ENCODE data around the gene ITGB1BP2. TPM values are rescaled to one million over a fixed set of nuclear protein-coding genes. Genes with fewer than 3 reads are reported as not detected.
"Not testable (repeated sequence)": the region's sequence is repeated elsewhere in the genome, so short reads cannot be mapped to it uniquely, and the experiment has no call there.

The ITGB1BP2 gene
- polyA plus RNA-seq, 1 donor from 2014 or later = not detected

- H3K36me3 Mint-ChIP-seq = no peaks in the 10 kb centered on the region
- H3K4me3 Mint-ChIP-seq = no peak overlapping the region
- H3K4me1 Mint-ChIP-seq = peaks cover 5 to 16% (median 6%) of the 10 kb centered on the region in 3 donors
- peak overlapping the region in 1 of 3 donors; percentile 50 for H3K27ac Mint-ChIP-seq
- no peaks in the 10 kb centered on the region for H3K9me3 Mint-ChIP-seq
- no peaks in the 10 kb centered on the region for H3K27me3 Mint-ChIP-seq
These were observed 10.2 kb upstream of the ITGB1BP2 start for GRCh38 chrX:71291381-71291780.

DNA sequence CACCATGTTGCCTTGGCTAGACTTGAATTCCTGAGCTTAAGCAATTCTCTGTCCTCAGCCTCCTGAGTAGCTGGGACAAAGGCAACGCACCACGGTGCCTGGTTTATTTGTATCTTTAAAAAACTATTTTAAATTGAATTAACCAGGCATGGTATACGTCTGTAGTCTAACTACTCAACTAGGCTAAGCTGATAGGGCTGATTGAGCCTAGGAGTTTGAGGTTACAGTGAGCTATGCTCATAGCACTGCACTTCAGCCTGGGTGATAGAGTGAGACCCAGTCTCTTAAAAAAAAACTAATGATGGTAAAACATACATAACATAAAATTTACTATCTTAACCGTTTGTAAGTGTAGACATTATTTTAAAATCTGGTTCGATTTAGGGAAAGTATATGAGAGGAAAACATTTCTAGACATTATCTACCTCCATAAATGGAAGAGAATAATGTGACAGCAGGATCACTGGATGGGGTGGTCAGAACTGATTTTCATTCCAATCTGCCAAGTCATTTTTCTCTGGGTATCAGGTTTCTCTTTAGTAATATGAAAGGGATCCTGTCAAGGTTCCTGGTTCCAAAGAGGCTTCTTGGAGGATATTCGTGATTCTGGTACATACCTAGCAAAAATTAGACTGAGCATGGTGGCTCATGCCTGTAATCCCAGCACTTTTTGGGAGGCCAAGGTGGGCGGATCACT is 8.7 kb upstream of the ITGB1BP2 start:
- H3K27me3 Mint-ChIP-seq = no peaks in the 10 kb centered on the region
- H3K36me3 Mint-ChIP-seq = no peaks in the 10 kb centered on the region
- H3K27ac Mint-ChIP-seq = no peak overlapping the region
- H3K9me3 Mint-ChIP-seq = no peaks in the 10 kb centered on the region
- H3K4me1 Mint-ChIP-seq = peaks cover 5 to 16% (median 5%) of the 10 kb centered on the region in 3 donors
- no peak overlapping the region for H3K4me3 Mint-ChIP-seq

- H3K9me3 Mint-ChIP-seq = no peaks in the 10 kb centered on the region
- no peak overlapping the region for H3K4me3 Mint-ChIP-seq
- no peak overlapping the region for H3K27ac Mint-ChIP-seq
- H3K27me3 Mint-ChIP-seq = no peaks in the 10 kb centered on the region
- peaks cover 0 to 2% (median 0%) of the 10 kb centered on the region in 3 donors for H3K4me1 Mint-ChIP-seq
- no peaks in the 10 kb centered on the region for H3K36me3 Mint-ChIP-seq
These were observed 4.7 kb upstream of the ITGB1BP2 start for GRCh38 chrX:71296806-71297205.

DNA sequence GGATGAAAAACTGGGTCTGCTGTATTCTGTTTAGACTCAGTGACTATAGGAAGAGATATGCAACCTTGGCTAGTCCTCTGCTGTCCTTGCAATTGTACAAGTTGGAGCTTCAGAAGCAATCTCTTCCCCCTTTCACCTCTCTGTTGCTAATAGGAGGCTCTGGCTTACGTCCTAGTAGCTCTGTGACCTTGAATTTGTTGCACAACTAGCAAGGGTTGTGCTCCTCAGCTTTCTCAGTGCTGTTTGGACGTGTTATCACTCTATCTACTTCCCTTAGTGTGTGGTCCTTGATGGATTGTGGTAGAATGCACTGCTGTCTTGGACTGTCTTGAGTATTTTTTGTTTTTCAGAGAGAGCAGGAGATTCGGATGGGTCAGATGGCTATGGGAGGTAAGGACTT is 3.4 kb upstream of the ITGB1BP2 start:
- Mint-ChIP-seq H3K4me1 (peaks cover 0 to 2% (median 0%) of the 10 kb centered on the region in 3 donors), H3K4me3 (peak overlapping the region in 1 of 4 donors; percentile 12), H3K36me3 (no peaks in the 10 kb centered on the region), H3K27me3 (no peaks in the 10 kb centered on the region), H3K27ac (no peak overlapping the region), H3K9me3 (no peaks in the 10 kb centered on the region)

DNA sequence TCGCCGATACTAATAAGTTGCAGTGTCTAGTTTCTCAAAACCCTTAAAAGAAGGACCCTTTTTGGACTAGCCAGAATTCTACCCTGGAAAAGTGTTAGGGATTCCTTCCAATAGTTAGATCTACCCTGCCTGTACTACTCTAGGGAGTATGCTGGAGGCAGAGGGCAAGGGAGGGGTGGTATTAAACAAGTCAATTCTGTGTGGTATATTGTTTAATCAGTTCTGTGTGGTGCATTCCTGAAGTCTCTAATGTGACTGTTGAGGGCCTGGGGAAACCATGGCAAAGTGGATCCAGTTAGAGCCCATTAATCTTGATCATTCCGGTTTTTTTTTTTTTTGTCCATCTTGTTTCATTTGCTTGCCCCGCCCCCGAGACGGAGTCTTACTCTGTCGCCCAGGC is 1.5 kb upstream of the ITGB1BP2 start:
- not testable (repeated sequence) for H3K9me3 Mint-ChIP-seq, H3K36me3 Mint-ChIP-seq, H3K27ac Mint-ChIP-seq, H3K4me1 Mint-ChIP-seq, H3K4me3 Mint-ChIP-seq, H3K27me3 Mint-ChIP-seq

GRCh38 chrX:71300495-71300894 is 1.1 kb upstream of the ITGB1BP2 start:
- H3K4me3 Mint-ChIP-seq, H3K36me3 Mint-ChIP-seq, H3K4me1 Mint-ChIP-seq, H3K9me3 Mint-ChIP-seq, H3K27me3 Mint-ChIP-seq: not testable (repeated sequence)
- peak overlapping the region in 1 of 3 donors; percentile 59 for H3K27ac Mint-ChIP-seq

GRCh38 chrX:71302461-71303213 is 1.1 kb downstream of the ITGB1BP2 start:
- Mint-ChIP-seq H3K4me1 (peaks cover 0 to 2% (median 0%) of the 10 kb centered on the region in 3 donors), H3K36me3 (no peaks in the 10 kb centered on the region), H3K9me3 (no peaks in the 10 kb centered on the region), H3K27ac (no peak overlapping the region), H3K4me3 (no peak overlapping the region), H3K27me3 (no peaks in the 10 kb centered on the region)

GRCh38 chrX:71304561-71304960 is 3.0 kb downstream of the ITGB1BP2 start:
- no peak overlapping the region for H3K4me3 Mint-ChIP-seq
- H3K27me3 Mint-ChIP-seq = no peaks in the 10 kb centered on the region
- H3K36me3 Mint-ChIP-seq = no peaks in the 10 kb centered on the region
- H3K4me1 Mint-ChIP-seq = no peaks in the 10 kb centered on the region
- no peaks in the 10 kb centered on the region for H3K9me3 Mint-ChIP-seq
- H3K27ac Mint-ChIP-seq = no peak overlapping the region

- no peak overlapping the region for H3K27ac Mint-ChIP-seq
- H3K27me3 Mint-ChIP-seq = no peaks in the 10 kb centered on the region
- peaks cover 0 to 4% (median 2%) of the 10 kb centered on the region in 3 donors for H3K9me3 Mint-ChIP-seq
- no peaks in the 10 kb centered on the region for H3K36me3 Mint-ChIP-seq
- peaks cover 0 to 3% (median 0%) of the 10 kb centered on the region in 3 donors for H3K4me1 Mint-ChIP-seq
- H3K4me3 Mint-ChIP-seq = no peak overlapping the region
These were observed 14.4 kb downstream of the ITGB1BP2 start for GRCh38 chrX:71315917-71316316.

DNA sequence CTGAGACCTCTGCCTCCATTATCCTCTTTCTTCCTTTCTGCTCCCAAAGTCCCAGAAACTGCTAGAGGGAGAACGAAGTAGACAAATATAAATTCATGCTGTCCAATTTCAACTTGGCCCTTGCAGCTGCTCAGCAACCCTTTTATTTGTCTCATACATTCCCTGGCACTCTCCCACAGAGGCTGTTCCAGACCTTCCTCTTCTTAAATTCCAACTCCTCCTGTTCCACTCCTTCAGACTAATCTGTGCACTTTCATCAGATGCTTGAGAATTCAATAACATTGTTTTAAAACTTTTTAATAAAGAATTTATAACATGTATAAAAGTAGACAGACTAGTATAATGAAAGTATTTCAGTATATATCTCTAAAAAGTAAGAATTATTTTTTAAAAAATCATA is 15.4 kb downstream of the ITGB1BP2 start:
- not testable (repeated sequence) for H3K4me3 Mint-ChIP-seq, H3K36me3 Mint-ChIP-seq, H3K27ac Mint-ChIP-seq, H3K27me3 Mint-ChIP-seq, H3K9me3 Mint-ChIP-seq, H3K4me1 Mint-ChIP-seq

- H3K36me3 Mint-ChIP-seq = no peaks in the 10 kb centered on the region
- H3K4me3 Mint-ChIP-seq = no peak overlapping the region
- H3K4me1 Mint-ChIP-seq = peaks cover 0 to 1% (median 0%) of the 10 kb centered on the region in 3 donors
- H3K27ac Mint-ChIP-seq = no peak overlapping the region
- H3K27me3 Mint-ChIP-seq = no peaks in the 10 kb centered on the region
- H3K9me3 Mint-ChIP-seq = peaks cover 0 to 4% (median 2%) of the 10 kb centered on the region in 3 donors
These were observed 18.6 kb downstream of the ITGB1BP2 start for GRCh38 chrX:71320126-71320525.

GRCh38 chrX:71321731-71322130 is 20.2 kb downstream of the ITGB1BP2 start:
- no peak overlapping the region for H3K27ac Mint-ChIP-seq
- H3K4me1 Mint-ChIP-seq = peaks cover 0 to 3% (median 0%) of the 10 kb centered on the region in 3 donors
- no peak overlapping the region for H3K4me3 Mint-ChIP-seq
- peaks cover 2 to 4% (median 2%) of the 10 kb centered on the region in 3 donors for H3K9me3 Mint-ChIP-seq
- H3K36me3 Mint-ChIP-seq = no peaks in the 10 kb centered on the region
- H3K27me3 Mint-ChIP-seq = no peaks in the 10 kb centered on the region

- H3K36me3 Mint-ChIP-seq, H3K27me3 Mint-ChIP-seq, H3K4me1 Mint-ChIP-seq, H3K4me3 Mint-ChIP-seq, H3K9me3 Mint-ChIP-seq, H3K27ac Mint-ChIP-seq: not testable (repeated sequence)
These were observed 22.9 kb downstream of the ITGB1BP2 start for GRCh38 chrX:71324452-71324851.

GRCh38 chrX:71326394-71326793 is 24.8 kb downstream of the ITGB1BP2 start:
- no peaks in the 10 kb centered on the region for H3K27me3 Mint-ChIP-seq
- no peak overlapping the region for H3K4me3 Mint-ChIP-seq

DNA sequence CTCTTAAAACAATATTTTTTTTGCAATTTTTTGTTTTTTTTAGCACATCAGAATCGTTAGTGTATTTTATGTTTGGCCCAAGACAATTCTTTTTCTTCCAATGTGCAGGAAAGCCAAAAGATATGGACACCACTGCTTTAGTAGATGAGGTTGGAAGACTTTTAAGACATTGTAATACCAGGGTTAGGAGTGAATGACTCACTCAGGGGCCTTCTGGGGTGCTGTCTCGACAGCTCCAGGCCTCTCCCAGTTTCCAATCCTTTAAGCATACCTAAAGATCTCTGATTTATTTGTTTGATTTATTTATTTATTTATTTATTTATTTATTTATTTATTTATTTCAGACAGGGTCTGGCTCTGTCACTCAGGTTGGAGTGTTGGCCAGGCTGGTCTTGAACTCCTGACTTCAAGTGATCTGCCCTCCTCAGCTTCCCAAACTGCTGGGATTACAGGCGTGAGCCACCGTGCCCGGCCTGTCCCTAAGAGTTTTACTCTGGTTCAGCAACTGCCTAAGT is 47.7 kb downstream of the ITGB1BP2 start:
- H3K27ac Mint-ChIP-seq, H3K36me3 Mint-ChIP-seq, H3K27me3 Mint-ChIP-seq, H3K4me3 Mint-ChIP-seq, H3K9me3 Mint-ChIP-seq, H3K4me1 Mint-ChIP-seq: not testable (repeated sequence)

More at GRCh38 chrX:71326394-71326793, 24.8 kb downstream of the ITGB1BP2 start:
- Mint-ChIP-seq H3K9me3 (peaks cover 3 to 5% (median 5%) of the 10 kb centered on the region in 3 donors), H3K27ac (no peak overlapping the region), H3K36me3 (no peaks in the 10 kb centered on the region), H3K4me1 (peaks cover 0 to 2% (median 0%) of the 10 kb centered on the region in 3 donors)

DNA sequence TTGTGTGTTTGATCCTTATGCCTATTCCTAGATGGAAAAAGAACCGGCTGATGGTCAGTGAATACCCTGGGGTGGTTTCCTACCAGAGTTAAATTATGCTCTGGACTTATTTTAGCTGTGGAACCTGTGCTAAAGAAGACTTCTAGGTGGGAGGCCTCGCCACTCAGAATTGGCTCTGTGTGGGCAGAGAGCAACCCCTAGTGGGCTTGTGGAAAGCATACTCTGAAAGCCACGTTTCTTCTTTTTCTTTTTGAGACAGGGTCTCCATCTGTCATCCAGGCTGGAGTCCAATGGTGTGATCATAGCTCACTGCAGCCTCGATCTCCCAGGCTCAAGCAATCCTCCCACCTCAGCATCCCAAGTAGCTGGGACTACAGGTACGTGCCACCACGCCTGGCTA is 48.3 kb downstream of the ITGB1BP2 start:
- not testable (repeated sequence) for H3K27ac Mint-ChIP-seq, H3K4me3 Mint-ChIP-seq, H3K36me3 Mint-ChIP-seq, H3K27me3 Mint-ChIP-seq, H3K9me3 Mint-ChIP-seq, H3K4me1 Mint-ChIP-seq
